Measurements from ENCODE around the gene BCKDHB.

DNA sequence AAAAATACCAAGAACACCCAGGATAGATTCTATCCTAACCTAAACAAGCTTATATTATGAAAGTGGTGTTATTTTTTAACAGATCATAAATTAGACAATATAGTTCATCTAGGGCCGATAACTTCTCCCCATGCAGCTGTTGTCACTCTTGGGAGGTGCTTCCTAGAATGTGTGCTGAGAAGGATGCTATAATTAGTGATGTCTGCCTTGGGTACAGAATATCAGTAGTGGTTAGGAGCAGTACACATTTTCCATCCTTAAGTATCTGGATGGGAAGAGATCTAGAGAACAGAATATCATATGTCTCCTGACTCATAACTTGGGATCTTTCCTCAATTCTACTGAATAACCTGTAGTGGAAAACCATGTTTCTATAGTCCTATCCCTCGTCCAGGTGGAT lies 214.5 kb downstream of the BCKDHB start:
- TF ChIP-seq, protein P1, sequence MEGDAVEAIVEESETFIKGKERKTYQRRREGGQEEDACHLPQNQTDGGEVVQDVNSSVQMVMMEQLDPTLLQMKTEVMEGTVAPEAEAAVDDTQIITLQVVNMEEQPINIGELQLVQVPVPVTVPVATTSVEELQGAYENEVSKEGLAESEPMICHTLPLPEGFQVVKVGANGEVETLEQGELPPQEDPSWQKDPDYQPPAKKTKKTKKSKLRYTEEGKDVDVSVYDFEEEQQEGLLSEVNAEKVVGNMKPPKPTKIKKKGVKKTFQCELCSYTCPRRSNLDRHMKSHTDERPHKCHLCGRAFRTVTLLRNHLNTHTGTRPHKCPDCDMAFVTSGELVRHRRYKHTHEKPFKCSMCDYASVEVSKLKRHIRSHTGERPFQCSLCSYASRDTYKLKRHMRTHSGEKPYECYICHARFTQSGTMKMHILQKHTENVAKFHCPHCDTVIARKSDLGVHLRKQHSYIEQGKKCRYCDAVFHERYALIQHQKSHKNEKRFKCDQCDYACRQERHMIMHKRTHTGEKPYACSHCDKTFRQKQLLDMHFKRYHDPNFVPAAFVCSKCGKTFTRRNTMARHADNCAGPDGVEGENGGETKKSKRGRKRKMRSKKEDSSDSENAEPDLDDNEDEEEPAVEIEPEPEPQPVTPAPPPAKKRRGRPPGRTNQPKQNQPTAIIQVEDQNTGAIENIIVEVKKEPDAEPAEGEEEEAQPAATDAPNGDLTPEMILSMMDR (IDR thresholded peaks at IDR 0.05) = no peak
- TF ChIP-seq POLR2A (IDR thresholded peaks at IDR 0.05) (no peak), POLR2AphosphoS5 (IDR thresholded peaks at IDR 0.05) (no peak), EP300 (IDR thresholded peaks at IDR 0.05; ENCODE audit: low read depth) (no peak)
